MCF 10A (cell line): ENCODE data around the gene TWSG1. TPM values are rescaled to one million over a fixed set of nuclear protein-coding genes. Genes with fewer than 3 reads are reported as not detected.

Source experiments
- BruUV-seq: library from RNA; stranded (reverse); fragments of 400-500 nt; replicated peaks from 2 replicates; lab custom pipeline; 2021; lab: Mats Ljungman, UMichigan
- CTCF ChIA-PET: fragments of 300-600 bp; sonication (Branson Sonifier 250); formaldehyde crosslinking; extraction: SDS; loops from one replicate; lab custom pipeline; 2021; ENCODE audit warnings: antibody characterized with exemption, inconsistent platforms; lab: Yijun Ruan, JAX
- POLR2A ChIA-PET: fragments of 300-600, 350-650 bp; sonication (Branson Sonifier 250); formaldehyde crosslinking; extraction: SDS; loops from one replicate; lab custom pipeline; 2020; ENCODE audit warnings: antibody characterized with exemption, inconsistent platforms; lab: Yijun Ruan, JAX
- DNase-seq: peaks from one replicate; pipeline ENCODE4 v3.0.0-alpha.2; 2018; ENCODE audit not compliant: unreplicated experiment
- H3K27ac Mint-ChIP-seq: one replicate; pipeline ENCODE4 v1.8.0; 2022; ENCODE audit warnings: mild to moderate bottlenecking, low read depth, mixed read lengths; ENCODE audit not compliant: unreplicated experiment
- H3K27me3 Mint-ChIP-seq: one replicate; pipeline ENCODE4 v1.8.0; 2022; ENCODE audit warnings: mixed read lengths; ENCODE audit not compliant: insufficient read depth, unreplicated experiment
- H3K36me3 Mint-ChIP-seq: one replicate; pipeline ENCODE4 v1.8.0; 2022; ENCODE audit warnings: mild to moderate bottlenecking, moderate library complexity, mixed read lengths; ENCODE audit not compliant: insufficient read depth, unreplicated experiment
- H3K4me1 Mint-ChIP-seq: one replicate; pipeline ENCODE4 v1.8.0; 2022; ENCODE audit warnings: mixed read lengths; ENCODE audit not compliant: insufficient read depth, unreplicated experiment
- H3K4me3 Mint-ChIP-seq: one replicate; pipeline ENCODE4 v1.8.0; 2022; ENCODE audit warnings: mild to moderate bottlenecking, moderate library complexity, mixed read lengths; ENCODE audit not compliant: unreplicated experiment
- H3K9me3 Mint-ChIP-seq: one replicate; pipeline ENCODE4 v1.8.0; 2022; ENCODE audit warnings: mixed read lengths; ENCODE audit not compliant: unreplicated experiment
- intact Hi-C: fragments of 100-400 bp; cut with micrococcal nuclease; formaldehyde crosslinking; loops from 2 replicates; pipeline ENCODE4 v1.14.1; 2022
- total RNA-seq: library from RNA; stranded (reverse); gene quantifications from 2 replicates; pipeline ENCODE4 v1.2.3, GENCODE V29; 2022
- TF ChIP-seq, protein P1 (sequence below): fragments of 200-600 bp; IDR thresholded peaks from one replicate; pipeline ENCODE4 v1.8.0; 2022; ENCODE audit warnings: antibody characterized with exemption, mild to moderate bottlenecking; ENCODE audit not compliant: unreplicated experiment

Gene TWSG1
- total RNA-seq, 1 experiment from 2014 or later, result 26.0 TPM

DNA sequence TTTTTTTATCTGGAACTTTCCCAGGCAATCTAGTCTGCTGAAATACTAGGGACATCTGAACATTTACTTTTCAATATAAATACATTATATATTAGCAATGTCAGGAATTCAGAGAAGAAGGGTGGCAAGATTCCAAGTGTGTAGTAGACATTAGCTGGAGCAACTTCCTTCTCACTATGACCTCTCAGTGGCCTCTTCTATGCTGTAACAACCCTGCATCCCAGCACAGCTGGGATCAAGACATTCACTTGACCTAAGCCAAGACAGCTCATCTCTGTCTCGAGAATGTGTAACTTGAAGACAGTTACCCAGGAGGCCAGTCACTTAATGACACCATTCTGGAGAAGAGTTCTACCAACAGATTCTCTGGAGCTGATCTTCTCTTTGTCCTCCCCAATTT, 79.0 kb downstream of the TWSG1 start:
- no peak for DNase-seq

DNA sequence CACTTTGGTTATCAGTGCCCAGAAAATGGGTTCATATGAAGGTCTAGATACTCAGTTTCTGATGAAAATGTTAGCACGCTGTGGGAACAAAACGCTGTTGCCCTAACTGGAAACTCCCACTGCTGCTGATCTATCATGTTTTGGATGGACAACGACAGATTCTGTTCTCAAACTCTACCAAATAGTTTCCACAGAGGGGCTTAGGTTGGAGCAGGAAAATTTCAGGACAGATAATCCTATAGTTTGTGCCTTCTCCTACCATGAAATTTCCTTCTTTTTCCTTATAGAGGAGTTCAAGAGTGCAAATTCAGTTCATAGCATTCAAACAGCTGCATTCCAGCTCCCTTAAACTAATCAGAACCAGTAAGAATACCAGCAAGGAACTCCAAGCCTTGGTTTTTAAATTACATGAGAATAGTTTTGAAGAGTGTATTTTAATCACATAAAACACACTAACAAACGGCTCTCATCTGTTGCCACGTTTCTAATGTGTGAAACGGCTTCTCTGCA, 82.0 kb downstream of the TWSG1 start:
- CTCF ChIA-PET, result interaction anchor here (1.6 kb wide), 1 partner anchor 57 kb away, joined by 3 read pairs; no protein-coding TSS in a partner anchor
- BruUV-seq, result no TSS peak
- Mint-ChIP-seq H3K27me3 (no peaks in the 10 kb centered on the region), H3K36me3 (no peaks in the 10 kb centered on the region), H3K4me1 (peaks cover 22% of the 10 kb centered on the region), H3K4me3 (peak overlapping the region; percentile 43), H3K9me3 (no peaks in the 10 kb centered on the region), H3K27ac (peak overlapping the region; percentile 80)
- TF ChIP-seq, protein P1, sequence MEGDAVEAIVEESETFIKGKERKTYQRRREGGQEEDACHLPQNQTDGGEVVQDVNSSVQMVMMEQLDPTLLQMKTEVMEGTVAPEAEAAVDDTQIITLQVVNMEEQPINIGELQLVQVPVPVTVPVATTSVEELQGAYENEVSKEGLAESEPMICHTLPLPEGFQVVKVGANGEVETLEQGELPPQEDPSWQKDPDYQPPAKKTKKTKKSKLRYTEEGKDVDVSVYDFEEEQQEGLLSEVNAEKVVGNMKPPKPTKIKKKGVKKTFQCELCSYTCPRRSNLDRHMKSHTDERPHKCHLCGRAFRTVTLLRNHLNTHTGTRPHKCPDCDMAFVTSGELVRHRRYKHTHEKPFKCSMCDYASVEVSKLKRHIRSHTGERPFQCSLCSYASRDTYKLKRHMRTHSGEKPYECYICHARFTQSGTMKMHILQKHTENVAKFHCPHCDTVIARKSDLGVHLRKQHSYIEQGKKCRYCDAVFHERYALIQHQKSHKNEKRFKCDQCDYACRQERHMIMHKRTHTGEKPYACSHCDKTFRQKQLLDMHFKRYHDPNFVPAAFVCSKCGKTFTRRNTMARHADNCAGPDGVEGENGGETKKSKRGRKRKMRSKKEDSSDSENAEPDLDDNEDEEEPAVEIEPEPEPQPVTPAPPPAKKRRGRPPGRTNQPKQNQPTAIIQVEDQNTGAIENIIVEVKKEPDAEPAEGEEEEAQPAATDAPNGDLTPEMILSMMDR, result no peak
- intact Hi-C loops, result no loop called here
- no peak for DNase-seq
- POLR2A ChIA-PET, result interaction anchor here (1.2 kb wide), 1 partner anchor 54 kb away, joined by 3 read pairs; no protein-coding TSS in a partner anchor

More for the DNA sequence above, 79.0 kb downstream of the TWSG1 start:
- CTCF ChIA-PET, result interaction anchor here (1.1 kb wide), 2 partner anchors 35 to 102 kb away, joined by 3 read pairs; no protein-coding TSS in a partner anchor
- Mint-ChIP-seq H3K27ac (no peak overlapping the region), H3K4me1 (peaks cover 21% of the 10 kb centered on the region), H3K4me3 (no peak overlapping the region), H3K9me3 (peaks cover 14% of the 10 kb centered on the region), H3K36me3 (no peaks in the 10 kb centered on the region), H3K27me3 (no peaks in the 10 kb centered on the region)
- POLR2A ChIA-PET, result interaction anchor here (1.4 kb wide), 1 partner anchor 61 kb away, joined by 4 read pairs; no protein-coding TSS in a partner anchor
- no TSS peak for BruUV-seq
- TF ChIP-seq, protein P1, result no peak
- intact Hi-C loops, result no loop called here

DNA sequence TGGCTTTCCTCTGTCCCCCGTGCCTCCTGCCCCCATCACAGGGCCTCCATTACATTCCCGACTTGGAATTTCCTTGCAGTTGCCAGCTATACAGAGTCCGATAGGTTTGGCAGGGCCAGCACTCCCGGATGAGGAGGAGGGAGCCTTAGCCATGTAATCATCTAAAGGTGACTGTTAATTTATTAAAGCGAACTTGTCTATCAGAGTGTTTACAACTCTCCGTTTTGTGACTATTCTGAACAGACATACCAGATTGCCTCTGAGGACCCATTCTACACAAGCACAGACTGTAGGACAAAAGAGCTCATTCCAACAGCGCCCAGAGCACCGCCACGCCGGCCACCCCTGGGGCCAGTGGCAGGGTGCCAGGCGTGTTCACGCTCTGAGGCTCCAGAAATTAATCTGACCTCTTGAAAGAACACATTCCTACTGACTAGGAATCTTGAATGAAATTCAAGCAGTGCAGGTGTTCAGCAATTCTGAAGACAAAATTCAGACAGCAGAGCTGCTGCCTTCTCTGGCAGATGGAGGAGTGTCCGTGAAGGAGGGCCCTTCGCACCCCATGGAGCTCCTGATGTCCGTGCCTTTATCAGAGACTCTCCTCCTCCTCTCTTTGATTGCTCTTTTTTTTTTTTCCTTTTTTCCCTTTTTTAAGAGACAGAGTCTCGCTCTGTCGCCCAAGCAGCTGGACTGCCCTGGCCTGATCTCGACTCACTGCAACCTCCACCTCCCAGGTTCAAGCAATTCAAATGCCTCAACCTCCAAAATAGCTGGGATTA, 82.7 kb downstream of the TWSG1 start:
- ChIA-PET POLR2A (interaction anchor here (1.2 kb wide), 1 partner anchor 54 kb away, joined by 3 read pairs; no protein-coding TSS in a partner anchor), CTCF (interaction anchor here (0.6 to 1.6 kb wide), 2 partner anchors 57 to 178 kb away, joined by 3 to 4 read pairs; no protein-coding TSS in a partner anchor)
- DNase-seq, result peak; percentile 36
- Mint-ChIP-seq H3K9me3 (no peaks in the 10 kb centered on the region), H3K27ac (peak overlapping the region; percentile 80), H3K4me1 (peaks cover 22% of the 10 kb centered on the region), H3K27me3 (no peaks in the 10 kb centered on the region), H3K4me3 (peak overlapping the region; percentile 43), H3K36me3 (no peaks in the 10 kb centered on the region)
- TF ChIP-seq, protein P1, result no peak
- intact Hi-C loops, result no loop called here
- BruUV-seq, result no TSS peak
